GM19351 (cell line): ENCODE results near the gene PNO1.
"Not testable (repeated sequence)": the region's sequence is repeated elsewhere in the genome, so short reads cannot be mapped to it uniquely, and the experiment has no call there.

Source experiments
- ATAC-seq: cut with Tn5 transposase; IDR thresholded peaks from one replicate; pipeline ENCODE4 v1.9.1; 2021; ENCODE audit warnings: mild to moderate bottlenecking, moderate library complexity; ENCODE audit not compliant: unreplicated experiment

PNO1 gene

DNA sequence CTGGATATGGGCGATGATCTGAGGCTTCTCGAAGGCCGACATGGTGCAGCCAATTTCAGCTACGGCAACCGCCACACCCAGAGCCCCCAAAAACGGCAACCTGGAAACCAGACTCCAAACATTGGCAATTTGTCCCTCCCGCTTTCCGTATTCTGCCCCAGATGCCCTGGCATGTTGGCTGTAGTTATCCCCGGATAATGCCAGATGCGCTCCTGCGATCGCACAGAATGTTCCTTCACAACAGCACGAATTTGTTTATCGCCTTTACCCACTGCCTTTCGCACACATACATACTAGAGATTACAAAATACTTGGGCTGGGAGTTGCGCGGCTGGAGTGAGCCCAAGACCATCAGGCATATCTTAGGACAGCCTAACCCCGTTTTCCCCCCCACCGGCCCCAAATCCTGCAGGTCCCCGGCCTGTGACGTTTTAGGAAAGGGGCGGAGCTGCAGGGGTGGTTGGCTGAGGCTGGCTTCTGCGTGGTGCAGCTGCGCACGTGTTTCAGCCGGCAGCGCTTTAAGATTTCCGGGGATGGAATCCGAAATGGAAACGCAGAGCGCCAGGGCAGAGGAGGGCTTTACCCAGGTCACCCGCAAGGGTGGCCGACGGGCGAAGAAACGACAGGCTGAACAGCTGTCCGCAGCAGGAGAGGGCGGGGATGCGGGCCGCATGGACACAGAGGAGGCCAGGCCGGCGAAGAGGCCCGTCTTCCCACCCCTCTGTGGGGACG, at the start of gene PNO1:
PNO1 (plus strand) TSS at position 487 of the 732 bp plus-strand sequence; CDS start at position 534, 47 bp downstream.
- ATAC-seq, result peak; percentile 95

DNA sequence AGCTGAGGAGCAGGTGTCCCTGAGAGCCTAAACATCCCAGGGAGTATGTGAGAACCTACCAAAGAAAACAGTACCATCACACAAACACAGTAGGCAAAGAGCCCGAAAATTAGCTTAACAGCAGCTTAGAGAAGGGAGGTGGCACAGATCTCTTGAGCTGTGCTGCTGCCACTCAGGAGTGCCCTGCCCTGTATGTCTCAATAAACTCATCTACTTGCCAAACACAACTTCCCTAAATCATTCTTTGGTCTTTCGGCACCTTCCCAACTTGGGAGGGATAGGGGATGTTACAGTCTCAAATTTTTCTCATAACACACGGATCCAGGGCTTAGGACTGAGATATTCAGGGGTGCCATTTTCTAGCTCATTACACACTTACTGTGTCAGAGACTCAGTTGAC, 49.6 kb upstream of the PNO1 start:
- no peak for ATAC-seq

DNA sequence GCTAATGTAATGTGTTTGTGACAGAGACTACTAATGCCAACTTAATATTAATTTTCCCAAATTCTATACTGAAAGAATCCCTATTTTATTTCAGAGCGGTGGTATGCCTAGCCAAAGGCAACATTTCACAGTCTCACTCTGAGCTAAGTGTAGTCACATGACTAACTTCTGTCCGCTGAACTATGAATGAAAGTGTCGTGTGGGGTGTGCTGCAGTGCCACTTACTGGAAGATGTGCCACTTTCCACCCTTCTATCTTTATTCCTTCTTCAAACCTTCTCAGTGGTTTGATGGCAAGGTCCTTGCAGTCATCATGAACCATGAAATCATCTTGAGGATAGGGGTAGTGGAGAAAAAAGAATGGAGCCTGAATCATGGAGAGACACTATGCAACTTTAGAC, 47.6 kb upstream of the PNO1 start:
- ATAC-seq, result peak; percentile 91

DNA sequence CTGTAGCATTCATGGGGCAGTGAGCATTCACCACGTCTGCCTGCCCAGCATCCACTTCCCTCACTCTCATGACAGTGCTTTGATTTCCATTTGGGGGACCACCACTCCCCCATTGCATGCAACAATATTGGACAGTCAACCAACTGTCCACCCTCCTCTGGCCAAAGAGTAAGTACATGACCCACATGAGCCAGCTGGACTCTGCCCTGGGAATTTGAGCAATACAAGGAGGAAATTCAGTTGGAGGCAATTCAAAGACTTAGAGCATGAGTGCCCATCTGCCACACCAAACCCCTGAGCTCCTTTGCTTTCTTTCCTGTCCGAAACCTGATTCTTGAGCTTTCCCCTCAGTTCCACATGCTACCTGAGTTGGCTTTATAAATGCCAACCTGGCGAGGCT, 41.7 kb upstream of the PNO1 start:
- no peak for ATAC-seq

DNA sequence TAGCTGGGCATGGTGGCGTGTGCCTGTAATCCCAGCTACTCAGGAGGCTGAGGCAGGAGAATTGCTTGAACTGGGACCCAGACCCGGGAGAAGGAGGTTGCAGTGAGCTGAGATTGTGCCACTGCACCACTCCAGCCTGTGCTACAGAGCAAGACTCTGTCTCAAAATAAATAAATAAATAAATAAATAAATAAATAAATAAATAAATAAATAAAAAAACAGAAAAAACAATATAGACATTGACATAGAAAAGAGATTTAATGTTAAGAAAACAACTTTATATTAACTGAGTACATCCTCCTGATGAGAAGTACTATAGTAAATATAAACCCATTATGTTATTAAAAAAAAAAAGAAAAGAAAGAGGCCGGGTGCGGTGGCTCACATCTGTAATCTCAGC, 39.8 kb upstream of the PNO1 start:
- not testable (repeated sequence) for ATAC-seq

DNA sequence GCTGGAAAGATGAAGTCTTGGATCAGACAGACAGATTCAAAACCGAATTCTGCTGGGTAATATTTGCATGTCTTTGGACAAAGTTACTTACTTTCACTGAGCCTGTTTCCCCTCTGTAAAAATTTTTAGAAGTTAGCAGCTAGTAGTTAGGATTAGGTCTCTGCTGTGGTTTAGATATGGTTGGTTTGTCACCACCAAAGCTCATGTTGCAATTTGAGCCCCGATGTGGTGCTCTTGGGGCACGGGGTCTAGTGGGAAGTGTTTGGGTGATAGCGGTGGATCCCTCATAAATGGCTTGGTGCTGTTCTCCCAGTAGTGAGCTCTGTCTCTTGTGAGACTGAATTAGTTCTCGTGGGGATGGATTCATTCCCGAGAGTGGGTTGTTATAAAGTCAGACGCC, 38.9 kb upstream of the PNO1 start:
- no peak for ATAC-seq

DNA sequence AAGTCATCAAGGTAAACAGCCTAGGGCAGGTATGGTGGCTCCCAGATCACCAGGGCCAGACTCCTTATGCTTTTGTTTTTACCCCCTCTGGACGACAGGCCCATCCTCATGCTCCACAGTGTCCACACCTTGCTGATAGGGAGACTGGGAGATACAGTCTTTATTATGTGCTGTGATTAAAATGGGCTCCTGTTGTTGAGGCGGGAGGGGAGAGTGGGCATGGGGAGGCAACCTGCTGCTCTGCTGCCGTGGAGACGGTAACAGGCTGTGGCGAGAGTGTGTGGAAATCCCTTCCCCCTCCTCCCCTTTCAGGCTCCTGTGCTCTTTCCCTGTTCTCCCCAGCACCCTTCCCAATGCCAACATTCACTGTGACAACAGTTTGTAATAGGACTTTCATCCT, 38.2 kb upstream of the PNO1 start:
- ATAC-seq, result no peak

DNA sequence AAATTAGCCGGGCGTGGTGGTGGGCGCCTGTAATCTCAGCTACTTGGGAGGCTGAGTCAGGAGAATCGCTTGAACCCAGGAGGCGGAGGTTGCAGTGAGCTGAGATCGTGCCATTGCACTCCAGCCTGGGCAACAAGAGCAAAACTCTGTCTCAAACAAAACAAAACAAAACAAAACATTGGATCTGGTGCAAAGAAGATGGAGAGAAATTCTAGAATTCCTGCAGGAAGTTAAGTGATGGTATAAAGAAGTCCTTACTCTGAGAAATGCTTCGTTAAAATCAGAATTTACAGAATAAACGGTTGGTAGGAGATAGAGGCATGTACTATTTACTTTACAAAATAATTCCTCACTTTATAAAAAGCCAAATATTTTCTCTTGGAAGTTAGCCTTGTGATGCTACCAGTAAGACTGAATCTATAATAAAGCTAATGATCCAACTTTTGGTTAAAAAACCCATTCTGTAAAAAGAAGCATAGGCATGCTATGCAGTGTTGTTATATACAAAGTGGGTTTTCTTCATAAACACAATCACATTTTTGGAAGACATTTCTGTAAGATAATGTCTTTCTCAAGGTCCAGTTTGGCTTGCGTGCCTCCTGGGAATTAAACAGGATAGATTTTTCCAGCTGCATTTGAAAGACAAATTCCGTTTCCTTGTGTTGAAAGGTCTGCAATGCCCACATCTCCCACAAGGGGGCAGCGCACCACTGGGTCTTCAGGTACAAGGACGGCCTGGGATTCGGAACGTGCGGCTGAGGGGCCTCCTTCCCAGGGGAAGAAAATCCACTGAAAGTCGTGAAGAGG, 35.6 kb upstream of the PNO1 start:
- ATAC-seq, result no peak

DNA sequence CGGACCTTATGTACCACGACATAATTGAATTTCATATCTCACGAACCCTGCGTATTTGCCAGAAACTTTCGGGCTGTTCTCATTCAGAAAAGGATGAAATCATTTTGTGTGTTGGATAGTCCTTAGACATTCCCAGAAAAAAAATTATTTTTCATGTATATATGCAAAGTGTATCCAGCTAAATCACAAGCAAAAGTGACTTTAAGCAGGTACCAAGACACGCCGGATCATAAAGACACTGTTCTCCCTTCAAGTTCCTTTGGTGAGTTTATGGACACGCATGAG, 35.1 kb upstream of the PNO1 start:
- ATAC-seq, result no peak

DNA sequence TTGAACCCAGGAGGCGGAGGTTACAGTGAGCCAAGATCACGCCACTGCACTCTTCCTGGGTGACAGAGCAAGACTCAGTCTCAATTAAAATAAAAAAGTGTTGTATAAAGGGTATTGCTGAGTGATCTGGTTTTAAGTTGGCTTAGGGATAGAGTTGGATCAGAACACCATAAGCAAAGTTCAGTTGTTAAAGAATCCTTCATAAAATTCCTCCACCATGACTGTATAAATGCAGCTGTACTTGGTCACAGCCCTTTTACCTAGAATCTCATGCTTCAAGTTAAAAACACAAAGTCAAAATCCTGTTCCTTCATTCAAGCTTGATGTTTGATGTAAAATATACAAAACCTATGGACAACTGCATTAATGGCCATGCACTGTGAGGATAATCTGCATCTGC, 33.4 kb upstream of the PNO1 start:
- ATAC-seq, result no peak

DNA sequence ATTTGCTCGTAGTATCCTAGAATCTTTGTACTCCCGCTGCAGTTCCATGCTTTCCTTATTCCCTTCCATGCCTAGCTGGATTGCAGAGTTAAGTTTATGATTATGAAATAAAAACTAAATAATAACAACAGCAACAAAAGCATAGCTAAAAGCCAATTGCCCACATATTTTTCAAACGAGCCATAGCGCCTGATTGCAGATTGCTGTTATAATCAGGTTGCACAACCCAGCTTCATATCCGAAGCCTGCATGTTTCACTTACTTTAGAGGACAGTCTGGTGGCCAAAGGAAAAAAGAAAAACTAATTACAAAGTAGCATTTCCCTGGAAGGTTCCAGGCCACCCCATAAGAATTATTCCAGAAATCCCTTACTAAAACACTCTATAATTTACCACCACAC, 31.9 kb upstream of the PNO1 start:
- ATAC-seq, result no peak

DNA sequence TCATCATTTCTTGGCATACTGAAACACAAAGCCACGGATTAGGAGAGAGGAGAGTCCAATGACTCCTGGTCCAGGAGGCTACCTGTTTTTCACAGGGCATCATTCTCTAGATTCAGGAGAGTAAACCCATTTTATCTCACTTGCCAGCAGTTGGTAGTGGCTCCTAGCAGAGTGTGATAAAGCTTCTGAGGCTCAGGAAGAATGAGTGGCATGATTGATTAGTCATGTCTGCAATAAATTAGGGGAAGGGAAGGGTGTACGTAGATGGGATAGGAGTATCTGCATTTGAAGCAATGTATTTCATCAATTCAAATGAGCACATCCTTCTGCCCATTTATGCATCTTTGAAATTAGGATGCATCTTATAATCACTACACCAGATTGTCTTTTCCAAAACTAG, 31.1 kb upstream of the PNO1 start:
- ATAC-seq, result no peak

DNA sequence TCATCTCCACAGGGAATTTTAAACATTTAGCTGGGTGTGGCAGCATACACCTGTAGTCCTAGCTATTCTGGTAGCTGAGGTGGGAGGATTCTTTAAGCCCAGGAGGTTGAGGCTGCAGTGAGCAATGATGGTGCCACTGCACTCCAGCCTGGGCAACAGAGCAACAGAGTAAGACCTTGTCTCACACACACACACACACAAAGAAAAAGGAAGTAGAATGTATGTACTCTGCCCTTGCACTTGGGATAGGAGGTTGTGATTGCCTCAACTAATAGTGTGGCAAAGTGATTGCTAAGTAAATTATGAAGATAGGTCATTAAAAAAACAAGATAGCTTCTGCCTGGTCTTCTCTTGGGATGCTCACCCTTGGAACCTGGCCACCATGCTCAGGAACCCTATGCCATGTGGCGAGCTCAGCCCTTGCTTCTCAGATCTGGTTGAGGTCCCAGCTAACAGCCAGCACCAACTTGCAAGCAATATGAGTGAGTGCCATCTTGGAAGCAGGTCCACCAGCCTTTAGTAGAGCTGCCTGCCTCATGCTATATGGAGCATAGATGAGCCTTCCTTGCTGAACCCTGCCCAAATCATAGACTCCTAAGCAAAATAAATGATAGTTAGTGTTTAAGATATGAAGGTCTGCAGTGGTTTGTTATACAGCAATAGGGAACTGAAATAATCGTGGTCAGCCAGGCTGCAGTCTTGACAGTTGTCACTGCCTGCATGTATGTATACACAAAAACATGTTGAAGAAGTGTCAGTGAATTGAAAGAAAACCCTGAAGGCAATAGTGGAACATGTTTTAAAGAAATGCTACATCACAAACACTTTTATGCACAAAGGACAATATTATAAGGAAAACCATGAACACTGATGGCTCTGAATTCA, 30.1 kb upstream of the PNO1 start:
- peak; percentile 97 for ATAC-seq

DNA sequence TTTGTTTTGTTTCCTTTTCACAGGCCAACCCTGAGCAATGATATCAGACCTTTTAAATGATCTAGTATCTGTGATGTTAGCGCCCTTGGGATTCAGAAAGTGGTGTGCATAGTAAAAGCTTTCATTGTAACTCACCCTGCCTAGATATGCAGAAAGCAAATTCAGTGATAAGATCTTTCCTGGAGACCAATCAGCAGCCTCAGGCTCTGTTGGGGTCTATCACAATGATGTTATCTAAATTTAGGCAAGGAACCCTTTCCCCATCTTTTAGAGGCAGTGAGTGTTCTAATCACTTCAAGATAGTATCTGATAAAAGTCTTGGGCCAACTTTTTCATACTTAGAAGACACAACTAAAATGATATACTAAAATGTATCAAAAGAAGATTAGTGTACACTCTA, 23.6 kb upstream of the PNO1 start:
- no peak for ATAC-seq

DNA sequence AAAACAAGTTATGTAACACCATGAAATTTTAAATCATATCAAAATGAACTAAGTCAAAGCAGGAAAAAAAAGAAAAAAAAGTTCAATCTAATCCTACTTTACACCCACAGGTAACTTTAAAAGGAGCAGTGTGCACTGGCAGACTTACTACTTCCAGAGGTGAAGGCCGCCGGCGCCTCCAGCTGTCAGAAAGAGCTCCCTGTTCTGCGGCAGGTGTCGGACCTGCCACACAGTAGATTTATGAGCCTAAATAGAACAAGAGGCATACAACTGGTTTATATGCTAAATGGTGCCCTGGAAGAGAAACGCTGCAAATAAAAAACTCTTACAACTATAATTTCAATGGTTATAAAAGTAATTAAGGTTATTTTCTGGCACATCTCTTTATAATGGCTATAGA, 23.1 kb upstream of the PNO1 start:
- no peak for ATAC-seq

DNA sequence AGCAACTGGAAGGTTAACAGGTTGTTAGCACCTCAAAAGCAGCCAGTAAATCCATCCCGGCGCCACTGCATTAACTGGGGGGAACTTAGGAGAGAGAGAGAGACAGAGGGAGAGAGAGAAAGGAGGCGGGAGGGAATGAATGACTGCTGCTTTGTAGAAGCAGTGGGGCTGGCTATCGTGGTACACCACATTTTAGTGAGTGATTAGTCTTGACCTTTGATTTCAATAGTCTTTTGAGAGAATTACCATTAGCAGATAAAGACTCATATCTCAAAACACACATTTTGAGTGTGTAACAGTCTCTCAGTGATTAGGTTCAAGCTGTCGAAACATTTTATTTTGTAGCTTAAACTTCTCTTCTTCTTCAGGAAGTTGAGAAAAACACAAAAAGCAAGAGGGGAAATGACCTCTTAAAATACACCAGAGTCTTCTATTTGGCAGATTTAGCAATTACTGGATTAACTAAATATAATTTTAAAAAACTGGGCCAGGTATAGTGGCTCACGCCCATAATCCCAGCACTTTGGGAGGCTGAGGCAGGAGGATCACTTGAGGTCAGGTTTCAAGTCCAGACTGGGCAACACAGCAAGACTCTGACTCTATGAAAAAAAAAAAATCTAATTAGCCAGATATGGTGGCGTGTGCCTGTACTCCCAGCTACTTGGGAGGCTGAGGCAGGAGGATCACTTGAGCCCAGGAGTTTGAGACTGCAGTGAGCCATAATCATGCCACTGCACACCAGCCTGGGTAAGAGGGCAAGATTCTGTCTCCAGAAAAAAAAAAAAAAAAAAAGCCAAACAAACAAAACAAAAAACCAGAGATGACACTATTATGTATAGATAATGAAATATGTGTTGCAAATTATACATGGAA, 22.0 kb upstream of the PNO1 start:
- no peak for ATAC-seq

DNA sequence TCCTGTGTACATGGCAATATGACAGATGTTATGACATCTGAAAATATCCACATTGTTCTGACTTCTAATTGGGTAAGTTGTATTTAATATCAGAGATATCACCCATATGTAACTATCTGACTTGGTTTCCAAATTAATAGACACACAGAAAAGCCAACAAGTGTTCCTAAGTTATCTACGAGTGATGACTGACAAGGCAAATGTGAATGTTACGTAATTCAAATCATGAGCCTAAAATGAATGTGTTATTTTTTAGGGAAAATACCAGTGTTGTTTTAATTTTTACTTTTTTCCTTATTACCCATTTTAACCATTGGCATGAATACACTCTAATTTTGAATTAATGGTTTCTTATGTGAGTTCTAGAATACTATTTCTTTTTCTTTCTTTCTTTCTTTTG, 15.8 kb upstream of the PNO1 start:
- ATAC-seq, result no peak

DNA sequence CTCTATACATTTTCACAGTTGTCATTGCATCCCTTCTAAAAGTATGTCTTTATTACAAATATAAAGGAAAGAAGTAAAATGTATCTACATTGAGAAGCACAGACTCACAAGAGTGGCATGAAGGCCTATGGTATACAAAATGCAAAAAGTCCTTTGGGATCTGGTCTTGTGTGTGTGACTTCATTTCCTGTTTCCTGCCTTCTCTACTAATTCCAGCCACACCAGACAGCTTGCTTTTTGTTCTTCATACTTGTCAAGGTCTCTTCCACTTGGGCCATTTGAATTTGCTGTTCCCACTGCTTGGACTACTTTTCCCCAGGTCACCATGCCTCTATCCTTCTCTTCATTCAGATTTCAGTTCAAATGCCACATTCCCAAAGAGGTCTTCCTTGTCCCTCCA, 6.7 kb upstream of the PNO1 start:
- ATAC-seq, result no peak

DNA sequence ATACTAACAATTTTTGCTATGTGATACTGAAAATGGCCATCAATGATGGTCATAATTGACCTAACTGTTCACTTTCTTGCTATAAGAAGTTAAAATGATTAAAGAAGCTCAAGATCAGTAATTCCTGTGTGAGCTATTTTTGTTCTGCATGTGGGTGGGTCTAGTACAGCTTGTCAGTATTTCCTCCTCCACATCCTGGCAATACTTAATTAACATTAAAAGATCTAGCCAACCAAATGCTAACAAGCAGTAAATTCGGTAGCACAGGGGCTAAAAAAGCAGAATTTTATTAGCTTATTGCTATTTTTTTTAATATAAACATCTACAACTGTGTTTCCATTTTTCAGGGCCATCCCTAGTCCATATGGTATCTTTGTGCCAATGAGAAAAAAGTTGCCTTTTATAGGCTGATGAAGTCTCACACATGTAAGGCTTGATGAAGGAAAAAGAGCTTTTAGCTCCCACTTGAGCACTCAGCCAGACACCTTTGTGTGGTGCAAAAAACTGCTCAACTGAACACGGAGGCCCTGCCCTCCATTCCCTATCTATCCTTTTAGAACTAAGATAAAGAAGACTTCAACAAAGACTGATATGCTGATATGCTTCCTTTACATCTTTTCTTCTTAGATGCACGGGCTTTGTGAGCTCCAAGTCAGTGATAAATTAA, 4.9 kb upstream of the PNO1 start:
- no peak for ATAC-seq

DNA sequence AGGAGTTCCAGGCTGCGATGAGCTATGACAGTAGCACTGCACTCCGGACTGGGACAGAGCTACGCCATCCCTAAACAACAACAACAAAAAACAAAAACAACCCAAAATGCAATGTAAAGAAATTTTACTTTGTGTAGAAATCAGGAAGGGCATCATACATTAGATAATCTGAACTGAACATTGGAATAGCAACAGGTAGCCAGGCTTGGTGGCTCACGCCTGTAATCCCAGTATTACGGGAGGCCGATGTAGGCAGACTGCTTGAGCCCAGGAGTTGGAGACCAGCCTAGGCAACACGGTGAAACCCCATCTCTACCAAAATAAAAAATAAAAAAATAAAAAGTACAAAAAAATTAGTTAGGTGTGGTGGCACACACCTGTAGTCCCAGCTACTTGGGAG, 2.1 kb upstream of the PNO1 start:
- ATAC-seq, result no peak
